ENCODE measurements around the gene CYP4V2. TPM values are rescaled to one million over a fixed set of nuclear protein-coding genes. Genes with fewer than 3 reads are reported as not detected.

The CYP4V2 gene
- total and polyA plus RNA-seq, 2 experiments from 2014 or later: 1.5 to 3.1 TPM

DNA sequence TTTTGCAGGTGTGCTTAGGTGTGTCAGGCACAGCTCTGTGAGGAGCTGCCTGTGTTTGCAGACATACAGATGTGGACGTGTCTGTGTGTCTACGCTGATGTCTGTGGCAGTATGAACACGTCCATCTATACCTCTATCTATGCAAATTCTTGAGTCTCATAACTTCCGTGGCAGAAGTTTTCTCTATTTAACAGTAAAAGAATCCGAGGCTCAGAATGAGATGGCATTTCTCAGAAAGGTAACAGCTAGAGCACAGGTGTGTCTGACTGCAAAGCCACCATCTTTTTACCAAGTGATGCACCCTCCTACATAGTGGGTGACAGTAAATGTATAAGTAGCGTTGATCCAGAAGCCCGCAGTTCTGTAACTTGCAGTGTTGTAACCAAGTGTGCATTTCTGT lies 39.9 kb upstream of the CYP4V2 start (continued):
- TF ChIP-seq ZNF462 (CRISPR knock-in tag; IDR thresholded peaks at IDR 0.05) (no peak), POLR2AphosphoS5 (IDR thresholded peaks at IDR 0.05; ENCODE audit: low read depth) (no peak), EZH2 (IDR thresholded peaks at IDR 0.05; ENCODE audit: low read depth, unreplicated experiment) (no peak), CTCF (conservative IDR thresholded peaks at IDR 0.05; ENCODE audit: low read depth in 2 of 2) (no peak), ZNF114 (CRISPR knock-in tag; IDR thresholded peaks at IDR 0.05) (no peak)
- TF ChIP-seq, protein P1, sequence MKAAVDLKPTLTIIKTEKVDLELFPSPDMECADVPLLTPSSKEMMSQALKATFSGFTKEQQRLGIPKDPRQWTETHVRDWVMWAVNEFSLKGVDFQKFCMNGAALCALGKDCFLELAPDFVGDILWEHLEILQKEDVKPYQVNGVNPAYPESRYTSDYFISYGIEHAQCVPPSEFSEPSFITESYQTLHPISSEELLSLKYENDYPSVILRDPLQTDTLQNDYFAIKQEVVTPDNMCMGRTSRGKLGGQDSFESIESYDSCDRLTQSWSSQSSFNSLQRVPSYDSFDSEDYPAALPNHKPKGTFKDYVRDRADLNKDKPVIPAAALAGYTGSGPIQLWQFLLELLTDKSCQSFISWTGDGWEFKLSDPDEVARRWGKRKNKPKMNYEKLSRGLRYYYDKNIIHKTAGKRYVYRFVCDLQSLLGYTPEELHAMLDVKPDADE (IDR thresholded peaks at IDR 0.05): no peak
